ENCODE data around the gene BMAL1. TPM values are rescaled to one million over a fixed set of nuclear protein-coding genes. Genes with fewer than 3 reads are reported as not detected.

BMAL1 gene
- total and polyA plus RNA-seq, 2 donors (not counting 3 experiments of a cell fraction or from before 2014, with no cell fraction given) = 5.8 to 10.1 TPM

DNA sequence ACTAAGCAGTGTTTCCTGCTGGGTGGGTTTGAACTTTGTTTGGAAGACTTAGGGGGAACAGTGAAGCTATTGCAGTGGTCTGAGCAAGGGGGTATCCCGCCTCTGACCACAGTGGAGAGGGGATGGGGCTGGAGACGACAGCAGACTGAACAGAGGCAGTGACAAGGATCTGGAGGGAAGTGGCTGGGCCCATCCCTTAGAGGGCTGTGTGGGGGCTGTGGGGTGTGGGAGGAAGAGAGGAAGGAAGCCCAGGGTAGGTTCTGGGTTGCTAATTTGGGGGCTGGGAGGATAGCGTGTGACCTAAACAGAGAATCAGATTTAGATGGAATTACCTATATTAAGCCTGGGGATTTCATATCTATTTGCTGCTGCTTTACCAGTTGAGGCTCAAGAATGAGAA lies 70.7 kb downstream of the BMAL1 start:
- no peaks in the 10 kb centered on the region for H3K9me3 ChIP-seq (replicated peaks; ENCODE audit: control insufficient read depth, insufficient read depth, low read length)
- H3K4me2 ChIP-seq (ENCODE audit: insufficient read depth, low read length) = no peak overlapping the region
- H3K4me1 ChIP-seq (ENCODE audit: control insufficient read depth, extremely low read depth, insufficient read depth, low read length) = peaks cover 4% of the 10 kb centered on the region
- DNase-seq (ENCODE audit: low read depth, low spot score) (no peak), FAIRE-seq (no peak)
- H3K36me3 ChIP-seq (ENCODE audit: control insufficient read depth in 2 of 2, extremely low read depth in 1 of 2, insufficient read depth in 2 of 2, low read length in 2 of 2) = no peaks in the 10 kb centered on the region
- no peaks in the 10 kb centered on the region for H3K79me2 ChIP-seq (ENCODE audit: control insufficient read depth, insufficient read depth, low read length)
- CTCF ChIA-PET = interaction anchor here (6.1 kb wide), 1 partner anchor 137 kb away, joined by 180 read pairs; no protein-coding TSS in a partner anchor
- no peak overlapping the region for H2AFZ ChIP-seq (ENCODE audit: low read depth, low read length)
- no peaks in the 10 kb centered on the region for H4K20me1 ChIP-seq (replicated peaks; ENCODE audit: control insufficient read depth, extremely low read depth, insufficient read depth, low read length)
- H3K9me1 ChIP-seq (replicated peaks; ENCODE audit: control insufficient read depth, extremely low read depth, insufficient read depth, low read length) = no peaks in the 10 kb centered on the region
- BruUV-seq (replicated peaks) = no TSS peak
- no peak overlapping the region for H3K9ac ChIP-seq (replicated peaks; ENCODE audit: extremely low read depth, insufficient read depth, low read length)
- dilution Hi-C loops (cut with MboI; ENCODE audit: extremely low pct_ligation_motif_present, low sequenced_read_pairs) (no loop called here), intact Hi-C loops (cut with micrococcal nuclease) (no loop called here)
- no peak overlapping the region for H3K27ac ChIP-seq (ENCODE audit: insufficient read depth, low read depth, low read length)
- no peak overlapping the region for H3K4me3 ChIP-seq (replicated peaks in 1 of 3; ENCODE audit: insufficient read depth in 1 of 3, low read depth in 1 of 3, low read length in 3 of 3)
- H3K27me3 ChIP-seq (ENCODE audit: control insufficient read depth in 2 of 2, insufficient read depth in 2 of 2, low read length in 2 of 2) = no peaks in the 10 kb centered on the region
- TF ChIP-seq, protein P1, sequence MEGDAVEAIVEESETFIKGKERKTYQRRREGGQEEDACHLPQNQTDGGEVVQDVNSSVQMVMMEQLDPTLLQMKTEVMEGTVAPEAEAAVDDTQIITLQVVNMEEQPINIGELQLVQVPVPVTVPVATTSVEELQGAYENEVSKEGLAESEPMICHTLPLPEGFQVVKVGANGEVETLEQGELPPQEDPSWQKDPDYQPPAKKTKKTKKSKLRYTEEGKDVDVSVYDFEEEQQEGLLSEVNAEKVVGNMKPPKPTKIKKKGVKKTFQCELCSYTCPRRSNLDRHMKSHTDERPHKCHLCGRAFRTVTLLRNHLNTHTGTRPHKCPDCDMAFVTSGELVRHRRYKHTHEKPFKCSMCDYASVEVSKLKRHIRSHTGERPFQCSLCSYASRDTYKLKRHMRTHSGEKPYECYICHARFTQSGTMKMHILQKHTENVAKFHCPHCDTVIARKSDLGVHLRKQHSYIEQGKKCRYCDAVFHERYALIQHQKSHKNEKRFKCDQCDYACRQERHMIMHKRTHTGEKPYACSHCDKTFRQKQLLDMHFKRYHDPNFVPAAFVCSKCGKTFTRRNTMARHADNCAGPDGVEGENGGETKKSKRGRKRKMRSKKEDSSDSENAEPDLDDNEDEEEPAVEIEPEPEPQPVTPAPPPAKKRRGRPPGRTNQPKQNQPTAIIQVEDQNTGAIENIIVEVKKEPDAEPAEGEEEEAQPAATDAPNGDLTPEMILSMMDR (IDR thresholded peaks at IDR 0.05; ENCODE audit: extremely low read depth in 1 of 2, insufficient read depth in 1 of 2, low read depth in 1 of 2, low read length in 2 of 2) = no peak
- no peak for TF ChIP-seq GATA2 (IDR thresholded peaks at IDR 0.05; ENCODE audit: insufficient read depth, insufficient read length, low read depth, low read length)
- TF ChIP-seq, protein P2, sequence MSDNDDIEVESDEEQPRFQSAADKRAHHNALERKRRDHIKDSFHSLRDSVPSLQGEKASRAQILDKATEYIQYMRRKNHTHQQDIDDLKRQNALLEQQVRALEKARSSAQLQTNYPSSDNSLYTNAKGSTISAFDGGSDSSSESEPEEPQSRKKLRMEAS (IDR thresholded peaks at IDR 0.05; ENCODE audit: insufficient read depth, insufficient read length) = no peak
- no peak for TF ChIP-seq EZH2 (IDR thresholded peaks at IDR 0.05; ENCODE audit: borderline replicate concordance, low read depth, low read length, severe bottlenecking)
- TF ChIP-seq FOS (IDR thresholded peaks at IDR 0.05; ENCODE audit: borderline replicate concordance, insufficient read depth, low read length) = no peak
- no peak for TF ChIP-seq JUN (IDR thresholded peaks at IDR 0.05; ENCODE audit: borderline replicate concordance, insufficient read depth, insufficient read length, low read depth)
- TF ChIP-seq POLR2A (IDR thresholded peaks at IDR 0.05; ENCODE audit: low read depth, low read length) = no peak
- no peak for TF ChIP-seq MYC (IDR thresholded peaks at IDR 0.05; ENCODE audit: low read depth, low read length)
- no peak for TF ChIP-seq POLR2AphosphoS5 (IDR thresholded peaks at IDR 0.05; ENCODE audit: insufficient read depth, low read depth, low read length)
- POLR2A ChIA-PET = no interaction called here
